Loucy (cell line): Measurements from ENCODE around the gene CDK16.

Source experiments
- CTCF ChIP-seq: fragments of 200-600 bp; sonication (generic); conservative IDR thresholded peaks from 2 replicates; pipeline ENCODE4 v1.5.1; 2014; ENCODE audit warnings: mild to moderate bottlenecking, antibody characterized with exemption, low read length
- EZH2phosphoT487 ChIP-seq: fragments of 200-600 bp; IDR thresholded peaks from 2 replicates; pipeline ENCODE4 v1.6.1; 2018; ENCODE audit warnings: antibody characterized with exemption, mild to moderate bottlenecking, moderate library complexity, borderline replicate concordance

DNA sequence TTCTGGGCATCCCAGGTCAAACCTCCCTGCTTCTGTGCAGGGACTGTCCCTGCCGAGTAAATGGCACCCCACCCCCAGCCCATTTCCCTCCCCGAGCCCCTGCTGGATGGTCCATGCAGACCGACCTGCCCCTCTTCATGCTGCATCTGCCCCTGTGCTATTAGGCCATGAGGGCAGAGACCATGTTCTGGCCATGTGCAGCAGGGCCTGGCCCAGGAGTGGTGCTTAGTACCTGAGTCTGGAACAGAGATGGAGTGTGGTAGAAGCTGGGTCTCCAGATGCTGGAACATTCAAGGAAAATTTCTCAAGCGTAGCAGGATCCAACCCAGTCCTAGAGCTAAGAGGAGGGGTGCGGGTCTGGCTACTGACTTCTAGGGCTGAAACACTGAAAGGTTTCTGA is 40.1 kb upstream of the CDK16 start:
- TF ChIP-seq CTCF: no peak
- no peak for TF ChIP-seq EZH2phosphoT487
